Transverse colon (tissue), 4 donors: ENCODE results near the gene CDKN2AIP.

Experiments
- POLR2A ChIP-seq: fragments of 450-650 bp; IDR thresholded peaks from one replicate; pipeline ENCODE4 v1.6.1; 2016; ENCODE audit warnings: antibody characterized with exemption, mild to moderate bottlenecking, moderate library complexity
- POLR2AphosphoS5 ChIP-seq, 3 donors: sonication (generic); formaldehyde crosslinking; IDR thresholded peaks; one replicate each; pipeline ENCODE4 v1.6.1; 2016; ENCODE audit warnings: antibody characterized with exemption in 3 of 3
- TF ChIP-seq, protein P1 (sequence below), 5 experiments: fragments of 200-600 bp in 3 of 5; fragments of 450-650 bp in 2 of 5; sonication (generic) in 3 of 5; IDR thresholded peaks; 1 replicate in 2 of 5; 2 replicates in 3 of 5; pipeline ENCODE4 v1.5.1; 2016 to 2017; ENCODE audit warnings: antibody characterized with exemption in 5 of 5, inconsistent platforms in 3 of 5, mild to moderate bottlenecking in 2 of 5, moderate library complexity in 1 of 5

DNA sequence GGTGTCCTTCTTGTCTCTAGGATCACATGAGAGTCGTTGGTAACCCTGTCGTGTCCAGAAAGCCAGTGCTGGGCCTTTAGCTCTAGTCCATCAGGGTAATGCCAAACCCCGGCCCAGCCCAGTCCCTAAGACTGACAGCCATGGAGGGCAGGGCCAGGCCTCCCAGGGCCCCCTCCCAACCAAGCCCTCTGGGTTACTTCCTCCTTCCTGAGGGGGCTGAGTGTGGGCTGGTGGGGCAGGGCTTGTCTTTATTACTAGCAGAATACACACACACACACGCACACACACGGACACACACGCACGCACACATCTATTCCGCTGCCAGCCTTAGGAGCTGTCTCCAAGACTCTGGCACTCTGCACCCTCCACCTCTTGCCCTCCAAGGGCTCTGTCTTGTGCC is 35.6 kb upstream of the CDKN2AIP start:
- TF ChIP-seq, protein P1, sequence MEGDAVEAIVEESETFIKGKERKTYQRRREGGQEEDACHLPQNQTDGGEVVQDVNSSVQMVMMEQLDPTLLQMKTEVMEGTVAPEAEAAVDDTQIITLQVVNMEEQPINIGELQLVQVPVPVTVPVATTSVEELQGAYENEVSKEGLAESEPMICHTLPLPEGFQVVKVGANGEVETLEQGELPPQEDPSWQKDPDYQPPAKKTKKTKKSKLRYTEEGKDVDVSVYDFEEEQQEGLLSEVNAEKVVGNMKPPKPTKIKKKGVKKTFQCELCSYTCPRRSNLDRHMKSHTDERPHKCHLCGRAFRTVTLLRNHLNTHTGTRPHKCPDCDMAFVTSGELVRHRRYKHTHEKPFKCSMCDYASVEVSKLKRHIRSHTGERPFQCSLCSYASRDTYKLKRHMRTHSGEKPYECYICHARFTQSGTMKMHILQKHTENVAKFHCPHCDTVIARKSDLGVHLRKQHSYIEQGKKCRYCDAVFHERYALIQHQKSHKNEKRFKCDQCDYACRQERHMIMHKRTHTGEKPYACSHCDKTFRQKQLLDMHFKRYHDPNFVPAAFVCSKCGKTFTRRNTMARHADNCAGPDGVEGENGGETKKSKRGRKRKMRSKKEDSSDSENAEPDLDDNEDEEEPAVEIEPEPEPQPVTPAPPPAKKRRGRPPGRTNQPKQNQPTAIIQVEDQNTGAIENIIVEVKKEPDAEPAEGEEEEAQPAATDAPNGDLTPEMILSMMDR (IDR thresholded peaks at IDR 0.05) = no peak
- no peak for TF ChIP-seq POLR2A
- TF ChIP-seq POLR2AphosphoS5 (IDR thresholded peaks at IDR 0.05) = no peak
